ENCODE data around the gene TBC1D8. TPM values are rescaled to one million over a fixed set of nuclear protein-coding genes. Genes with fewer than 3 reads are reported as not detected.

Gene TBC1D8
- total RNA-seq, 1 experiment from 2014 or later: 51.7 TPM

DNA sequence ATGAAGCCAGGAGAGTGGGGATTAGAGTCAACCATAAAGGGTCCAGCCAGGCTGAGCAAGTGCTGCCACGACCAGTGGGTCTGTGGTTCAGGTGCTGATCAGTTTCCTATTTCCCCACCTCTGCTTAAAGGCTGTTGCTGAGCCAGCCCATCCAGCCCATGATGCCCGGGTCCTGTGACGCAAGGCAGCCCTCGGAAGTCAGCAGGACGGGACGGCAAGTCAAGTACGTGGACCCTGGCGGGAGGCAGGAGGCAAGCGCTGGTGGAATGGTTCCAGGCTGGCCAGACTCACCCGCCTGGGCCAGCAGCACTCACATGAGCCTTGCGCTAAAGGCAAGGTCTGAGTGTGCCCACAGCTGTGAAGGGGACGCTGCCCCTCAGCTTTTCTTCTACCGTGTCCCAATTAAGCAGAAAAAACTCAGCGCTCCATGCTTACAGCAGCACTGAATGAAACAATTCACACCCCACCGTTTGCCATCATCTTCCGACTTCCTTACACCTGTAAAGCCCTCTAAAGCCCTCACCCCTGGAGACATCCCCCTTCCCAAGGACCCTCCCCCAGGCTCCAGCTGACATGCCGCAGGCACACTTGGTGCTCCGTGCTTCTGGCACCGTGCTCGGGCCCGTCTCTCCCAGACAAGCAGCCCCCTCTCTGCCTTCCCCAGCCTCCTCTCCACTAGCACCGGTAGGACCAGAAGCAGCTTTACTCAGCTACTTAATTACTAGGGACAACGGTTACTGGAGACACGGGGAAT is 160.4 kb downstream of the TBC1D8 start:
- ChIA-PET POLR2A (no interaction called here), CTCF (interaction anchor here (0.7 to 1.5 kb wide), 3 partner anchors 48 to 381 kb away, joined by 3 read pairs; no protein-coding TSS in a partner anchor)
- no peaks in the 10 kb centered on the region for H3K27me3 Mint-ChIP-seq (ENCODE audit: low read depth)
- H3K9me3 Mint-ChIP-seq: no peaks in the 10 kb centered on the region
- TF ChIP-seq ATF1 (CRISPR knock-in tag; IDR thresholded peaks at IDR 0.05) (no peak), NR2C2 (CRISPR knock-in tag; IDR thresholded peaks at IDR 0.05) (no peak), OVOL2 (CRISPR knock-in tag; IDR thresholded peaks at IDR 0.05; ENCODE audit: borderline replicate concordance) (no peak)
- H3K36me3 Mint-ChIP-seq: no peaks in the 10 kb centered on the region
- H3K4me1 Mint-ChIP-seq: peaks cover 12% of the 10 kb centered on the region
- no peak overlapping the region for H3K27ac Mint-ChIP-seq
- ATAC-seq (peak; percentile 38), DNase-seq (ENCODE audit: low spot score) (no peak)
- no peak overlapping the region for H3K4me3 Mint-ChIP-seq

DNA sequence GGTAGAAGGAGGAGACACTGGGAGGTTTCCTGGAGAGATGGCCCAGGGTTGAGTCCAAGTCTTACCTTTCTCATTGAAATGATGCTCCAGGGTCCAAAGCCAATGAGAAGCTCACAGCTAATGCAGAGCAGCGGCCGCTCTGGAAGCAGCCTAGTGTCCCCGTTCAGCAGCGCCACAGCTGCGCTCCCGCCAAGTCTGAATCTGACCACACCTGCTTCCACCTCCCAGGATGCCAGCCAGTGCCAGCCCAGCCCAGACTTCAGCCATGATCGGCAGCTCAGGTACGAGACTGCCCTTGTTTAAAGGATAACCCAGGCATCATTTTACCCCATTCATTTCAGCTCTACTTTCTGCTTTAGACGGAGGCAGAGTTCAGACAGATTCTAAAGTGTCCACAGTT is 161.0 kb downstream of the TBC1D8 start:
- no peaks in the 10 kb centered on the region for H3K9me3 Mint-ChIP-seq
- ChIA-PET POLR2A (no interaction called here), CTCF (interaction anchor here (1.5 kb wide), 1 partner anchor 260 kb away, joined by 3 read pairs; no protein-coding TSS in a partner anchor)
- H3K27me3 Mint-ChIP-seq (ENCODE audit: low read depth): no peaks in the 10 kb centered on the region
- no peaks in the 10 kb centered on the region for H3K36me3 Mint-ChIP-seq
- H3K27ac Mint-ChIP-seq: no peak overlapping the region
- peaks cover 12% of the 10 kb centered on the region for H3K4me1 Mint-ChIP-seq
- ATAC-seq: no peak; the same call in 1 of the 2 replicates
- no peak for TF ChIP-seq EMX1 (CRISPR knock-in tag; IDR thresholded peaks at IDR 0.05)
- TF ChIP-seq JUN (CRISPR knock-in tag; IDR thresholded peaks at IDR 0.05): no peak
- TF ChIP-seq TCF7 (CRISPR knock-in tag; IDR thresholded peaks at IDR 0.05; ENCODE audit: low read depth): no peak
- TF ChIP-seq, protein P1, sequence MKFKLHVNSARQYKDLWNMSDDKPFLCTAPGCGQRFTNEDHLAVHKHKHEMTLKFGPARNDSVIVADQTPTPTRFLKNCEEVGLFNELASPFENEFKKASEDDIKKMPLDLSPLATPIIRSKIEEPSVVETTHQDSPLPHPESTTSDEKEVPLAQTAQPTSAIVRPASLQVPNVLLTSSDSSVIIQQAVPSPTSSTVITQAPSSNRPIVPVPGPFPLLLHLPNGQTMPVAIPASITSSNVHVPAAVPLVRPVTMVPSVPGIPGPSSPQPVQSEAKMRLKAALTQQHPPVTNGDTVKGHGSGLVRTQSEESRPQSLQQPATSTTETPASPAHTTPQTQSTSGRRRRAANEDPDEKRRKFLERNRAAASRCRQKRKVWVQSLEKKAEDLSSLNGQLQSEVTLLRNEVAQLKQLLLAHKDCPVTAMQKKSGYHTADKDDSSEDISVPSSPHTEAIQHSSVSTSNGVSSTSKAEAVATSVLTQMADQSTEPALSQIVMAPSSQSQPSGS (CRISPR knock-in tag; IDR thresholded peaks at IDR 0.05; ENCODE audit: borderline replicate concordance, low read depth): no peak
- TF ChIP-seq, protein P2, sequence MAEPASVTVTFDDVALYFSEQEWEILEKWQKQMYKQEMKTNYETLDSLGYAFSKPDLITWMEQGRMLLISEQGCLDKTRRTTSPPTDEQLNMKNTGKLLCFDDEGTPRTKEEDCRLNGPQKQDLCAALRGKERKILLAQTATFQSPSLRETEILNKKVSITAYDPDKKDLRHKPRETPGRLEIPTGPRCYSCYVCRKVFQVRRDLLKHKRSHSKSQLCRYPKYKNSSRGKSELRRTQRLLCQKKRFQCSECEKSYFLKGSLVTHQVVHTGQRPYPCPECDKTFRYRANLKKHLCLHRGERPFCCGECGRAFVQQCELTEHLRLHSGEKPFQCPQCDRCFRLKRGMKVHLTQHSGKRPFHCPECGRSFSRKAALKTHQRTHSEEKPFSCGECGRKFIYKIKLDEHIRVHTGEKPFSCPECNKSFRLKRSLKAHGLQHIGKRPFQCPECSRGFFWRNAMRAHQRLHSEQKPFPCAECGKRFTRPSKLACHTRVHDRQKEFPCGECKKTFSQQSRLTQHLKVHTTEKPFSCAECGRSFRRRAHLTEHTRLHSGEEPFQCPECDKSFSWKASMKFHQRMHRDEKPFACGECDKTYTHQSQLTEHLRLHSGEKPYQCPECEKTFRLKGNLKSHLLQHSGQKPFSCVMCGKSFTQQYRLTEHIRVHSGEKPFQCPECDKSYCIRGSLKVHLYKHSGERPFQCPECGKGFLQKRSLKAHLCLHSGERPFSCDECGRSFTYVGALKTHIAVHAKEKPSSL (CRISPR knock-in tag; conservative IDR thresholded peaks at IDR 0.05): no peak
- TF ChIP-seq NFYB (CRISPR knock-in tag; conservative IDR thresholded peaks at IDR 0.05; ENCODE audit: low read depth): no peak
- H3K4me3 Mint-ChIP-seq: no peak overlapping the region
- no peak for DNase-seq (ENCODE audit: low spot score)

DNA sequence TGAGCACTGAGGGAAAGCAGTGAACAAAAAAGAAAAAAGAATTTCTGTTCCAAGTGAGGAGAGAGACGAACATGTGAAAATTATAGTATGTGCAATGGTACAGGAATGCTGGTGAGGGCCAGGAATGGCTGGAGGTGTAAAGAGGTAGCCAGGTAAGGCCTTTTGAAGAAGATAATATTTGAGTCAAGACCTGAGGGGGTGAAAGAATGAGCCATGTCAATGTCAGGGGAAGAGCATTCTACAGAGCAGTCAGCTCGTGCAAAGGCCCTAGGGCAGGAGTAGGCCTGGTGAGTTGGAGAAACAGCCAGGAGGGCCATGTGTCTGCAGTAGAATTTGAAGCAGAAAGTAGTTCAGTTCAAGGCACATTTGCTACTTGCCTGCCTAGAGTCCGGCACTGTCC is 161.5 kb downstream of the TBC1D8 start:
- peaks cover 12% of the 10 kb centered on the region for H3K4me1 Mint-ChIP-seq
- DNase-seq (ENCODE audit: low spot score): no peak
- ChIA-PET CTCF (interaction anchor here (1.0 kb wide), 1 partner anchor 260 kb away, joined by 3 read pairs; no protein-coding TSS in a partner anchor), POLR2A (no interaction called here)
- H3K27me3 Mint-ChIP-seq (ENCODE audit: low read depth): no peaks in the 10 kb centered on the region
- no peak for ATAC-seq
- no peak overlapping the region for H3K4me3 Mint-ChIP-seq
- no peaks in the 10 kb centered on the region for H3K9me3 Mint-ChIP-seq
- no peaks in the 10 kb centered on the region for H3K36me3 Mint-ChIP-seq
- H3K27ac Mint-ChIP-seq: no peak overlapping the region
- TF ChIP-seq, protein P3, sequence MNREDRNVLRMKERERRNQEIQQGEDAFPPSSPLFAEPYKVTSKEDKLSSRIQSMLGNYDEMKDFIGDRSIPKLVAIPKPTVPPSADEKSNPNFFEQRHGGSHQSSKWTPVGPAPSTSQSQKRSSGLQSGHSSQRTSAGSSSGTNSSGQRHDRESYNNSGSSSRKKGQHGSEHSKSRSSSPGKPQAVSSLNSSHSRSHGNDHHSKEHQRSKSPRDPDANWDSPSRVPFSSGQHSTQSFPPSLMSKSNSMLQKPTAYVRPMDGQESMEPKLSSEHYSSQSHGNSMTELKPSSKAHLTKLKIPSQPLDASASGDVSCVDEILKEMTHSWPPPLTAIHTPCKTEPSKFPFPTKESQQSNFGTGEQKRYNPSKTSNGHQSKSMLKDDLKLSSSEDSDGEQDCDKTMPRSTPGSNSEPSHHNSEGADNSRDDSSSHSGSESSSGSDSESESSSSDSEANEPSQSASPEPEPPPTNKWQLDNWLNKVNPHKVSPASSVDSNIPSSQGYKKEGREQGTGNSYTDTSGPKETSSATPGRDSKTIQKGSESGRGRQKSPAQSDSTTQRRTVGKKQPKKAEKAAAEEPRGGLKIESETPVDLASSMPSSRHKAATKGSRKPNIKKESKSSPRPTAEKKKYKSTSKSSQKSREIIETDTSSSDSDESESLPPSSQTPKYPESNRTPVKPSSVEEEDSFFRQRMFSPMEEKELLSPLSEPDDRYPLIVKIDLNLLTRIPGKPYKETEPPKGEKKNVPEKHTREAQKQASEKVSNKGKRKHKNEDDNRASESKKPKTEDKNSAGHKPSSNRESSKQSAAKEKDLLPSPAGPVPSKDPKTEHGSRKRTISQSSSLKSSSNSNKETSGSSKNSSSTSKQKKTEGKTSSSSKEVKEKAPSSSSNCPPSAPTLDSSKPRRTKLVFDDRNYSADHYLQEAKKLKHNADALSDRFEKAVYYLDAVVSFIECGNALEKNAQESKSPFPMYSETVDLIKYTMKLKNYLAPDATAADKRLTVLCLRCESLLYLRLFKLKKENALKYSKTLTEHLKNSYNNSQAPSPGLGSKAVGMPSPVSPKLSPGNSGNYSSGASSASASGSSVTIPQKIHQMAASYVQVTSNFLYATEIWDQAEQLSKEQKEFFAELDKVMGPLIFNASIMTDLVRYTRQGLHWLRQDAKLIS (CRISPR knock-in tag; IDR thresholded peaks at IDR 0.05; ENCODE audit: borderline replicate concordance): no peak
- TF ChIP-seq SMAD4 (CRISPR knock-in tag; IDR thresholded peaks at IDR 0.05): no peak
- TF ChIP-seq, protein P4, sequence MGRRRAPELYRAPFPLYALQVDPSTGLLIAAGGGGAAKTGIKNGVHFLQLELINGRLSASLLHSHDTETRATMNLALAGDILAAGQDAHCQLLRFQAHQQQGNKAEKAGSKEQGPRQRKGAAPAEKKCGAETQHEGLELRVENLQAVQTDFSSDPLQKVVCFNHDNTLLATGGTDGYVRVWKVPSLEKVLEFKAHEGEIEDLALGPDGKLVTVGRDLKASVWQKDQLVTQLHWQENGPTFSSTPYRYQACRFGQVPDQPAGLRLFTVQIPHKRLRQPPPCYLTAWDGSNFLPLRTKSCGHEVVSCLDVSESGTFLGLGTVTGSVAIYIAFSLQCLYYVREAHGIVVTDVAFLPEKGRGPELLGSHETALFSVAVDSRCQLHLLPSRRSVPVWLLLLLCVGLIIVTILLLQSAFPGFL (CRISPR knock-in tag; IDR thresholded peaks at IDR 0.05; ENCODE audit: borderline replicate concordance): no peak
- no peak for TF ChIP-seq FOXJ3 (CRISPR knock-in tag; IDR thresholded peaks at IDR 0.05; ENCODE audit: borderline replicate concordance)
- TF ChIP-seq, protein P5, sequence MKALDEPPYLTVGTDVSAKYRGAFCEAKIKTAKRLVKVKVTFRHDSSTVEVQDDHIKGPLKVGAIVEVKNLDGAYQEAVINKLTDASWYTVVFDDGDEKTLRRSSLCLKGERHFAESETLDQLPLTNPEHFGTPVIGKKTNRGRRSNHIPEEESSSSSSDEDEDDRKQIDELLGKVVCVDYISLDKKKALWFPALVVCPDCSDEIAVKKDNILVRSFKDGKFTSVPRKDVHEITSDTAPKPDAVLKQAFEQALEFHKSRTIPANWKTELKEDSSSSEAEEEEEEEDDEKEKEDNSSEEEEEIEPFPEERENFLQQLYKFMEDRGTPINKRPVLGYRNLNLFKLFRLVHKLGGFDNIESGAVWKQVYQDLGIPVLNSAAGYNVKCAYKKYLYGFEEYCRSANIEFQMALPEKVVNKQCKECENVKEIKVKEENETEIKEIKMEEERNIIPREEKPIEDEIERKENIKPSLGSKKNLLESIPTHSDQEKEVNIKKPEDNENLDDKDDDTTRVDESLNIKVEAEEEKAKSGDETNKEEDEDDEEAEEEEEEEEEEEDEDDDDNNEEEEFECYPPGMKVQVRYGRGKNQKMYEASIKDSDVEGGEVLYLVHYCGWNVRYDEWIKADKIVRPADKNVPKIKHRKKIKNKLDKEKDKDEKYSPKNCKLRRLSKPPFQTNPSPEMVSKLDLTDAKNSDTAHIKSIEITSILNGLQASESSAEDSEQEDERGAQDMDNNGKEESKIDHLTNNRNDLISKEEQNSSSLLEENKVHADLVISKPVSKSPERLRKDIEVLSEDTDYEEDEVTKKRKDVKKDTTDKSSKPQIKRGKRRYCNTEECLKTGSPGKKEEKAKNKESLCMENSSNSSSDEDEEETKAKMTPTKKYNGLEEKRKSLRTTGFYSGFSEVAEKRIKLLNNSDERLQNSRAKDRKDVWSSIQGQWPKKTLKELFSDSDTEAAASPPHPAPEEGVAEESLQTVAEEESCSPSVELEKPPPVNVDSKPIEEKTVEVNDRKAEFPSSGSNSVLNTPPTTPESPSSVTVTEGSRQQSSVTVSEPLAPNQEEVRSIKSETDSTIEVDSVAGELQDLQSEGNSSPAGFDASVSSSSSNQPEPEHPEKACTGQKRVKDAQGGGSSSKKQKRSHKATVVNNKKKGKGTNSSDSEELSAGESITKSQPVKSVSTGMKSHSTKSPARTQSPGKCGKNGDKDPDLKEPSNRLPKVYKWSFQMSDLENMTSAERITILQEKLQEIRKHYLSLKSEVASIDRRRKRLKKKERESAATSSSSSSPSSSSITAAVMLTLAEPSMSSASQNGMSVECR (CRISPR knock-in tag; IDR thresholded peaks at IDR 0.05; ENCODE audit: borderline replicate concordance): no peak
- no peak for TF ChIP-seq ZNF671 (CRISPR knock-in tag; IDR thresholded peaks at IDR 0.05)
- TF ChIP-seq IRF2 (CRISPR knock-in tag; IDR thresholded peaks at IDR 0.05; ENCODE audit: borderline replicate concordance, low read depth): no peak
- no peak for TF ChIP-seq ZNF263 (CRISPR knock-in tag; IDR thresholded peaks at IDR 0.05; ENCODE audit: low read depth)
- no peak for TF ChIP-seq NFYB (CRISPR knock-in tag; conservative IDR thresholded peaks at IDR 0.05; ENCODE audit: low read depth)
- no peak for TF ChIP-seq NR2C2 (CRISPR knock-in tag; IDR thresholded peaks at IDR 0.05)
- TF ChIP-seq ZNF219 (CRISPR knock-in tag; IDR thresholded peaks at IDR 0.05; ENCODE audit: borderline replicate concordance): no peak
